GM20000 (cell line): Measurements from ENCODE around the gene GPC3.

ENCODE experiments used
- DNase-seq: peaks from one replicate; pipeline ENCODE4 v3.0.0; 2012; ENCODE audit warnings: low spot score
- TF ChIP-seq, protein P1 (sequence below): IDR thresholded peaks from 2 replicates; pipeline ENCODE4 v1.5.1; 2012; ENCODE audit warnings: mild to moderate bottlenecking, control low read depth; ENCODE audit errors: extremely low read depth, missing control alignments

The GPC3 gene

GRCh38 chrX:133794126-133794525 lies 191.3 kb downstream of the GPC3 start:
- TF ChIP-seq, protein P1, sequence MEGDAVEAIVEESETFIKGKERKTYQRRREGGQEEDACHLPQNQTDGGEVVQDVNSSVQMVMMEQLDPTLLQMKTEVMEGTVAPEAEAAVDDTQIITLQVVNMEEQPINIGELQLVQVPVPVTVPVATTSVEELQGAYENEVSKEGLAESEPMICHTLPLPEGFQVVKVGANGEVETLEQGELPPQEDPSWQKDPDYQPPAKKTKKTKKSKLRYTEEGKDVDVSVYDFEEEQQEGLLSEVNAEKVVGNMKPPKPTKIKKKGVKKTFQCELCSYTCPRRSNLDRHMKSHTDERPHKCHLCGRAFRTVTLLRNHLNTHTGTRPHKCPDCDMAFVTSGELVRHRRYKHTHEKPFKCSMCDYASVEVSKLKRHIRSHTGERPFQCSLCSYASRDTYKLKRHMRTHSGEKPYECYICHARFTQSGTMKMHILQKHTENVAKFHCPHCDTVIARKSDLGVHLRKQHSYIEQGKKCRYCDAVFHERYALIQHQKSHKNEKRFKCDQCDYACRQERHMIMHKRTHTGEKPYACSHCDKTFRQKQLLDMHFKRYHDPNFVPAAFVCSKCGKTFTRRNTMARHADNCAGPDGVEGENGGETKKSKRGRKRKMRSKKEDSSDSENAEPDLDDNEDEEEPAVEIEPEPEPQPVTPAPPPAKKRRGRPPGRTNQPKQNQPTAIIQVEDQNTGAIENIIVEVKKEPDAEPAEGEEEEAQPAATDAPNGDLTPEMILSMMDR, result no peak
- DNase-seq, result no peak

GRCh38 chrX:133793626-133794025 lies 191.8 kb downstream of the GPC3 start:
- TF ChIP-seq, protein P1, result no peak
- no peak for DNase-seq

- TF ChIP-seq, protein P1, result peak; percentile 58
- DNase-seq, result peak; percentile 47
Observed at GRCh38 chrX:133792198-133792953, 193.0 kb downstream of the GPC3 start.

DNA sequence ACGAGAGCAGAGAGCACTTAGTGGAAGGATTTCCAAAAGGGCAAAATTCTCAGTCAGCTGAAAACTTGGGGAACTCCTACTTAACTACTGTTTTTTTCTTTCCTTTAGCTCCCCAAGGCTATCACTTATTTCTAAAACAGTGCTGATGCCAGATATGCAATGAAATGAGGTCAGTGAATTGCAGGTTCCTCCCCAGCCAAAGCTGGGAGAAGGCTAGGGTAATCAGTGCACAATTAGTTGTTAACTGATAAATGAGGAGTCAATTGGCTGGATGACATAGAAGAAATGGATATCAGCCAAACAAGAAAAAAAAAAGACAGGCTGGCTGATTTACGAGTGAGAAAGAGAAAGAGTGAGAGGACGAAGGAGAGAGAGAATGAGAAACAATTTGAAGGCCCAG lies 195.6 kb downstream of the GPC3 start:
- TF ChIP-seq, protein P1, result no peak

GRCh38 chrX:133786382-133786781 lies 199.0 kb downstream of the GPC3 start:
- DNase-seq, result no peak
- TF ChIP-seq, protein P1, result no peak

More for the DNA sequence above, 195.6 kb downstream of the GPC3 start:
- no peak for DNase-seq

DNA sequence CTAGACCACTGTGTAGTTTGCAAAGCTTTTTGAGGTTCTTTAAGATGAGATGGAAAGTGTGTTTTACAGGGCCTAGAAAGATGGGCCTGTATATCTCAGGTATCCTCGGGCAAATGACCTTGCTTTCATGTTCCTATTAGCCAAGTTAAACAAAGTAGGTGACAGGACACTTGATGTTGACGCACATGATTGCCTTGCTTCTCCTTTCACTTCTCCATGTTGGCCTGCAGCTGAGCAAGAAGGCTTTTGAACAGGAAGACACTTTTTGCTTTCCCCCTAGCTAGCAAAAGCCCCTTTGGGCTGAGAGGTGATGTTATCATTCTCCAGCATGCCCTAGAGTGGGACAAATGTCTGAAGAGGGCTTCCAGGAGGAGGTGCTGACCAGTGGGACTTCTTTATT lies 202.1 kb downstream of the GPC3 start:
- TF ChIP-seq, protein P1, result no peak
- DNase-seq, result peak; percentile 4

DNA sequence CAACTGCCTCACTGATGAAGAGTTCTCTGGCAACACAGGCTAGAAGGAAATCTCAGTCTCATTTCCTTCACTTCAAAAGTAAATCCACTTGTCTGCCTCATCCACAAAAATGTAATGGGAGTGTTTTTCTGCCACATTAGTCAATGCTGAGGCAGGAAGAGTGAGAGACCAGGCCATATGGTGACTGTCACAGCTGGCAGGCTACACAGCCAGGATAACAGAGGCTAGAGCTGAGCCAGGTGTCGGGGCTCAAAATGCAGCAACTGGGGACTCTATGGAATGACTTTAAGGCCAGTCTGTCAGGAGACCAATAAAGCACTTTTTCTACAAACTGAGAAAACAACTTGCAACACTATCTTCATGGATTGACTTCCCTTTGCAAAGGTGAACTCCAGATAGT lies 204.2 kb downstream of the GPC3 start:
- TF ChIP-seq, protein P1, result no peak

More for the DNA sequence above, 204.2 kb downstream of the GPC3 start:
- DNase-seq, result no peak
